OCI-LY3 (cell line): ENCODE results near the gene NNT.
"Not testable (repeated sequence)": the region's sequence is repeated elsewhere in the genome, so short reads cannot be mapped to it uniquely, and the experiment has no call there.

Experiments used
- EZH2phosphoT487 ChIP-seq: fragments of 200-600 bp; shearing (Covaris generic); IDR thresholded peaks from 2 replicates; pipeline ENCODE4 v1.6.1; 2018; ENCODE audit warnings: antibody characterized with exemption, mixed run types, low read depth
- TF ChIP-seq, protein P1 (sequence below): fragments of 200-600, 300-600 bp; sonication (generic); IDR thresholded peaks from 2 replicates; pipeline ENCODE4 v1.5.1; 2014; ENCODE audit warnings: antibody characterized with exemption, low read length, low read depth

DNA sequence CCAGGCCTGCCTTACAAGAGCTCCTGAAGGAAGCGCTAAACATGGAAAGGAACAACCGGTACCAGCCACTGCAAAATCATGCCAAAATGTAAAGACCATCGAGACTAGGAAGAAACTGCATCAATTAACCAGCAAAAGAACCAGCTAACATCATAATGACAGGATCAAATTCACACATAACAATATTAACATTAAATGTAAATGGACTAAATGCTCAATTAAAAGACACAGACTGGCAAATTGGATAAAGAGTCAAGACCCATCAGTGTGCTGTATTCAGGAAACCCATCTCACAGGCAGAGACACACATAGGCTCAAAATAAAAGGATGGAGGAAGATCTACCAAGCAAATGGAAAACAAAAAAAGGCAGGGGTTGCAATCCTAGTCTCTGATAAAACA is 116.8 kb downstream of the NNT start:
- TF ChIP-seq, protein P1, sequence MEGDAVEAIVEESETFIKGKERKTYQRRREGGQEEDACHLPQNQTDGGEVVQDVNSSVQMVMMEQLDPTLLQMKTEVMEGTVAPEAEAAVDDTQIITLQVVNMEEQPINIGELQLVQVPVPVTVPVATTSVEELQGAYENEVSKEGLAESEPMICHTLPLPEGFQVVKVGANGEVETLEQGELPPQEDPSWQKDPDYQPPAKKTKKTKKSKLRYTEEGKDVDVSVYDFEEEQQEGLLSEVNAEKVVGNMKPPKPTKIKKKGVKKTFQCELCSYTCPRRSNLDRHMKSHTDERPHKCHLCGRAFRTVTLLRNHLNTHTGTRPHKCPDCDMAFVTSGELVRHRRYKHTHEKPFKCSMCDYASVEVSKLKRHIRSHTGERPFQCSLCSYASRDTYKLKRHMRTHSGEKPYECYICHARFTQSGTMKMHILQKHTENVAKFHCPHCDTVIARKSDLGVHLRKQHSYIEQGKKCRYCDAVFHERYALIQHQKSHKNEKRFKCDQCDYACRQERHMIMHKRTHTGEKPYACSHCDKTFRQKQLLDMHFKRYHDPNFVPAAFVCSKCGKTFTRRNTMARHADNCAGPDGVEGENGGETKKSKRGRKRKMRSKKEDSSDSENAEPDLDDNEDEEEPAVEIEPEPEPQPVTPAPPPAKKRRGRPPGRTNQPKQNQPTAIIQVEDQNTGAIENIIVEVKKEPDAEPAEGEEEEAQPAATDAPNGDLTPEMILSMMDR = not testable (repeated sequence)
- TF ChIP-seq EZH2phosphoT487 = not testable (repeated sequence)
